ENCODE data around the gene NTSR2.

NTSR2 gene, protein sequence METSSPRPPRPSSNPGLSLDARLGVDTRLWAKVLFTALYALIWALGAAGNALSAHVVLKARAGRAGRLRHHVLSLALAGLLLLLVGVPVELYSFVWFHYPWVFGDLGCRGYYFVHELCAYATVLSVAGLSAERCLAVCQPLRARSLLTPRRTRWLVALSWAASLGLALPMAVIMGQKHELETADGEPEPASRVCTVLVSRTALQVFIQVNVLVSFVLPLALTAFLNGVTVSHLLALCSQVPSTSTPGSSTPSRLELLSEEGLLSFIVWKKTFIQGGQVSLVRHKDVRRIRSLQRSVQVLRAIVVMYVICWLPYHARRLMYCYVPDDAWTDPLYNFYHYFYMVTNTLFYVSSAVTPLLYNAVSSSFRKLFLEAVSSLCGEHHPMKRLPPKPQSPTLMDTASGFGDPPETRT

GRCh38 chr2:11669454-11670291 is at the start of gene NTSR2:
TSS of gene NTSR2 (minus strand) at chr2:11670195. CDS start at chr2:11670129, 66 bp downstream.
- DNase-seq, result no peak

GRCh38 chr2:11719230-11719977 is 49.4 kb upstream of the NTSR2 start:
- DNase-seq, result no peak

DNA sequence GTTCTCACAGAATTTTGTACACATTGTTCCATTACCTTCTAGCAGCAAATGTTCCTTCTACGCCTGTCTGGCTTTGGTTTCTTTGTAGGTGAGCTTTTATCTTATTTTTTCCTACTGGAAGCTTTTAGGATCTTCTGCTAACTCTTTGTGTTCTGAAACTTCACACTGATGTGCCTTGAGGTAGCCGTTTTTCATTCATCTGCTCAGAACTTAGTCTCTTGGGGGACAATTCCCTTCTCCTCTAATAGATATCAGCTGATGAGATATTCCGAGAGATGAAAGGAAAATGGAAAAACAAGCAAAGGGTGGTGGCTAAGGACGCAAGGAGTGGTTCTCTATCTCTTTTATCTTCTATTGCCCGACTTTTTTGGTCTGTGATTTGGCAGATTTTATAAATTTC is 48.6 kb upstream of the NTSR2 start:
- DNase-seq, result no peak

GRCh38 chr2:11717623-11718022 is 47.6 kb upstream of the NTSR2 start:
- DNase-seq, result no peak

DNA sequence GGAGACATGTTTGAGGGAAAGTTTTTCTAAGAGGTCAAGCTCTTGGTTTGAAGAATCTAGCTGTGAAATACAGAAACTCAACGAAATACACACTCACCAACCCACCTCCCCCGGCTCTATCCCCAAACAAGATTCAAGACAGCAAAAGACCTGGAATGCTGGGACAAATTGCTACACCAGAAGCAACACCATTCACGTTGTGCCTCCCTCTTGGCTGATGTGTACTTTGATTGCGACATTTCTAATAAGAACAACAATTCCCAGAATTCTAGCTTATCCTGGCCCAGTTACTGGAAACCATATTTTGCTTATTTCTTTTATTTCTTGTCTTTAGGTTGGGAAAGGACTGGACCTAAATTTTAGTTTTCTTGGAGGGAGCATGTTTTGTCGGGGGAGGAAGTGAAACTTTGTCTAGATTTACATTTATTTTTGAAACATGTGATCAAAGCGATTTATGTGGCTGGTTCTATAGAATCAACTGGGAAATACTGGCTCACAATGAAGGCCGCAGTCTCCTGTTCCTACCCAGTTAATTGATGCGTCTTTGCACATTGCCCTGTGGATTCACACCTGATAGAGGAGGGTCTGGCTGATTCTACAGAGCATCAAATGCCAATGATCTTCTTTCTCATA is 46.8 kb upstream of the NTSR2 start:
- no peak for DNase-seq

DNA sequence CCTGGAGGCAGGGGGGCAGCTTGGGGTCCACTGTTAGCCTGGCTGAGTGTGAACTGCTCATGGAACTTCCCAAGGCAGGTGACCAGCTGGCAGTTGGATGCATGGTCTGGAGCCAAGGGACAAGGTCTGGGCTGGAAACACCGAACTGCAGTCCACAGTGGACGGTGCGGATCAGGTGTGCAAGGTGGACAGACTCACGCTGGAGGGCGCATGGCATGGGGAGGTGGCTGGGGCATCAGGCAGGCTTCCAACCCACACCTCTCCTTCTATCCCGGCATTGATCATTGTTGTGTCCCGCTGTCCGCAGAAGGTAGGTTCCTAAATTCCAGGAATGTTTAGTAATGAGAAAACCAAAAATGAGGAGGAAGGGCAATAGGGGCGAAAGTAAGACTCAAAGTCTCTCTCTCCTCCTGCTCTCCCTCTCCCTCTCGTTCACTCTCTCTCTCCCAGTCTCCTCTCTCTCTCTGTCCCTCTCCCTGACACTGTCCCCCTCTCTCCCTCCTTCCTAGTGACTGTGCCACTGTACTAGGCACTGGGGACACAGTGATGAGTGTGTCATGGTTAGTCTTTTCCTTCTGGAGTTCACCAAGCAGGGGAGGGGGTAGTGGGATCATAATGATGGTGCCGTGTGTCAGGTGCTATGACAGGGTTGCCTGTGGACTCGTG is 46.1 kb upstream of the NTSR2 start:
- no peak for DNase-seq

- DNase-seq, result no peak
Measured at GRCh38 chr2:11713815-11714214, 43.8 kb upstream of the NTSR2 start.

DNA sequence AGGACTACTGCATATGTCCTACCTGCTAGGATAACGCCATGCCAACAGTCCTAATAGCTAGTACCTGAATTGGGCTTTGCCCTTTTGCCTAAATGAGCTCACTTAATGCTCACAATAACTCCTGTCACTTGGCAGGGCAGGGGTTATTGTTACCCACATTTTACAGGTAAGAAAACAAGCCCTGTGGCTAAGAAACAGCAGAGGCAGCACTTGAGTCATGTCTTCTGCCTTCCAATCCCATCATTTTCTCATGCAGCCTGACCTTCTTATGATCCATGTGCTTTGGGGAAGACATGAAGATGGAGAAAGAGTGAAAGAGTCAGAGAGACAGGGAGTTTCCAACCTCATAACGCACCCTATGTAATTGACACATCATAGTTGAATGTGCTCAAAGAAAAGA is 42.9 kb upstream of the NTSR2 start:
- DNase-seq, result no peak

- DNase-seq, result no peak
Measured at GRCh38 chr2:11711751-11712150, 41.8 kb upstream of the NTSR2 start.

DNA sequence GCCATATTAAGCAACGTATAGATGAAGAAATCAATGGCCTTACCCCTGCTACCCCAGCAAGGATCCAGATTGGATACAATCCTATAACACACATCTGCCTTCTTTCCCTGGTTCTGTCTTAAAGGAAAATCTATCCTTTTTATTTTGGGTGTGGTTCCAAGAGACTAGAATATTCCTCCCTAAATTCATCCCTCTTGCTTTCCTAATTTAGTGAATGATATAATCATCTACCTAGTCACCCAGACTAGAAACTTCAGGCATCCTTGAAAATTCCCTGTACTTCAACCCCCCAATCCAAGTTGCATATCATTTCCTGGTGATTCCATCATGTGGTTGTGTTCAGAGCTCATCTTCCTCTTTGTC is 41.3 kb upstream of the NTSR2 start:
- DNase-seq, result no peak

DNA sequence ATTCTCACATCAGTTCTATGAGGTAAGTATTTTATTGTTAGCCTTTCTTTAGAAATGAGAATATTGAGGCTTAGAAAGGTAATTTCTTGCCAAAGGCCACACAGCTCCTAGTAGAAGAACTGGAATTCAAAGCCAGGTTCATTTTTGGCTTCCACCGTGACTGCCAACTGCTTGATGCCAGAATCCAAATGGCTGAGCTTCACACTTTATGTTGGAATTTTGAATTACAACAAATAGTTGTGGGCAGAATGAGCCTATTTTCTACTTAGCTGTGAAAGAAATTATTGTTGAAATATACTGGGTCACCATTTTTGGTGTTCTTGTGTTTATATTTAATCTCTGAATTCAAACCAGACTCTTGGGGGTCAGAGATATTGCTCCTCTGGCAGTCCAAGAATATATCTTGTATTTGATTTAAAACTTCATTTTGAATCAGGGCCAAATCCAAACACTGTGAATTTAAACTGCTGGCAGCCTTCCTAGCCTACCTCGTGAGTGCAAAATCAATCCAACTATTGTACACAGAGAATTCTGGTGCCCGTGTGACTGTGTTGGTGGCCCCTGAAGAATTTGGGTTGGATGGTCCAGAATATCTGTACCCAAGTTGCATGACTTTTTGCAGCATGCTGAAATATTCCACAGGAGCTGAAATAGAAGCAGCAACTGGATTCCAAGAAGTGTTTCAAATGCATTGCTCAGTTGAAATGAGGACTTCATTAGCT is 40.8 kb upstream of the NTSR2 start:
- no peak for DNase-seq

- no peak for DNase-seq
Measured at GRCh38 chr2:11710210-11710609, 40.2 kb upstream of the NTSR2 start.

DNA sequence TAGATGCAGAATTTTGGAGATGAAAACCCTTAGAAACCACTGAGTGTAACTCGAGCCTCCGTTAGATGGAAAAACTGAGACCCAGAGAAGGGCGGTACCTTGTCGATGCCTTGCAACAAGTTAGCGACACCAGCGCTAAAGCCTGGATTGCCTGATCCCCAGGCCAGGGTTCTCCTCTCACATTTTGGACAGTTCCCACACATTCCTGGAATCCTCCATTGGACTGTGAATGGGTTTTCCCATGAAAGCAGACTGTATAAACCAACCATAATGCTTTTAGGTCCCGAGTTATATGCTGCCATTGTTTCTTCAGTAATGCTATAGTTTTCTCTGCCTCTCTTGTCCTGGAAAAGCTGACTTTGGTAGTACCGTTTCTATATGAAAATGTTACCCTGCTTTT is 39.3 kb upstream of the NTSR2 start:
- no peak for DNase-seq

- DNase-seq, result no peak
Measured at GRCh38 chr2:11708106-11708505, 38.1 kb upstream of the NTSR2 start.

- DNase-seq, result no peak
Measured at GRCh38 chr2:11705711-11706110, 35.7 kb upstream of the NTSR2 start.

DNA sequence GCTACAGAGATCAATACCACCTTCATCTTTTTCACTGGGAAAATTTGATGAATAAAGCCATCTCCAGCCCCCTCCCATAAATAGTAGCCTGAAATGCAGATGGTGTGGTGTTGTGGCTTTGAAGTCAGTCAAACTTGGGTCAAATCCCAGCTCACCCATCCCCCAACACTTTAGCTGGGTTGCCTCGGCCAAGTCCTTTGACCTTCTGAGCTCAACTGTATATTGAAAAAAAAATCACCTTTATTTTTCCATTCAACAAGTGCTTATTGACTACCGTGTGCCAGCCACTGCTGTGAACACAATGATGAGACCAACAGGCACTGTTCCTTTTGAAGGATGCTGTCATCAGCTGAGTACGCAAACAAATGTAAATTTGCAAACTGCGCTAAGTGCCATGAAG is 35.1 kb upstream of the NTSR2 start:
- DNase-seq, result no peak

GRCh38 chr2:11703700-11704099 is 33.7 kb upstream of the NTSR2 start:
- DNase-seq, result no peak

- no peak for DNase-seq
Measured at GRCh38 chr2:11702946-11703345, 33.0 kb upstream of the NTSR2 start.

GRCh38 chr2:11701751-11702301 is 31.8 kb upstream of the NTSR2 start:
- peak; percentile 88 to 96 for DNase-seq

DNA sequence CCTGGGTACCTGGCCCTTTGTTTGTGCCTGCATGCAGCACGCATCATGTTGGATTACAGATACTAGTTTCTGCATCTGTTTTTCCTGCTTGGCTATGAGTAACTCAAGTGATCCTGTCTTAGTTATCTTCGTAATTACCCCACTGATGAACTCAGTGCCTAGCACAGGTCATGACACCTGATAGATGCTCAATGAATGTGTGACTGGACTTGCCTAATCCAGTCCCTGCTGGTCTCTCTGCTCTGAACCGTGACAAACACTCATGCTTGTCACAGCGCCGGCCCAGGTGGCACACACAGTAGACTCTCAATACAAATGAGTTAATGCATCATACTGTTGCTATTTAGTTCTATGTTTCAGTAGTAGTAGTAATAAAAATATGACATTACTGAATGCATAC is 31.2 kb upstream of the NTSR2 start:
- DNase-seq, result peak in 1 of 2 experiments; percentile 69
